Measurements from ENCODE around the gene TRIAP1. TPM values are rescaled to one million over a fixed set of nuclear protein-coding genes. Genes with fewer than 3 reads are reported as not detected.

Gene TRIAP1
- polyA plus RNA-seq, 4 donors, result 28.0 to 48.6 (median 41.9) TPM

- peak; percentile 87 to 93 (median 88) for DNase-seq (ENCODE audit: low read depth in 4 of 4, low spot score in 3 of 4)
Observed at GRCh38 chr12:120437735-120438494, 8.3 kb downstream of the TRIAP1 start, which contains the start of gene COX6A1. Gene COX6A1, plus strand, starts transcription at chr12:120438113. Its CDS starts 14 bp downstream, at chr12:120438127.

- DNase-seq (ENCODE audit: low read depth in 4 of 4, low spot score in 3 of 4), result no peak
Observed at GRCh38 chr12:120432772-120433525, 13.2 kb downstream of the TRIAP1 start.

GRCh38 chr12:120429368-120429767 is 16.8 kb downstream of the TRIAP1 start:
- no peak for DNase-seq (ENCODE audit: low read depth in 4 of 4, low spot score in 3 of 4)

GRCh38 chr12:120428597-120429229 is 17.5 kb downstream of the TRIAP1 start:
- no peak for DNase-seq (ENCODE audit: low read depth in 4 of 4, low spot score in 3 of 4)

- no peak for DNase-seq (ENCODE audit: low read depth in 4 of 4, low spot score in 3 of 4)
Observed at GRCh38 chr12:120425797-120426196, 20.4 kb downstream of the TRIAP1 start.

- no peak for DNase-seq (ENCODE audit: low read depth in 4 of 4, low spot score in 3 of 4)
Observed at GRCh38 chr12:120422892-120423456, 23.2 kb downstream of the TRIAP1 start.

GRCh38 chr12:120421701-120422100 is 24.5 kb downstream of the TRIAP1 start:
- no peak for DNase-seq (ENCODE audit: low read depth in 4 of 4, low spot score in 3 of 4)

- DNase-seq (ENCODE audit: low read depth in 4 of 4, low spot score in 3 of 4), result no peak
Observed at GRCh38 chr12:120417917-120418580, 28.1 kb downstream of the TRIAP1 start.

GRCh38 chr12:120416490-120417216 is 29.5 kb downstream of the TRIAP1 start:
- DNase-seq (ENCODE audit: low read depth in 4 of 4, low spot score in 3 of 4), result no peak

GRCh38 chr12:120413901-120414695 is 32.1 kb downstream of the TRIAP1 start:
- DNase-seq (ENCODE audit: low read depth in 4 of 4, low spot score in 3 of 4), result peak in 2 of 4 donors; percentile 72 to 88

- DNase-seq (ENCODE audit: low read depth in 4 of 4, low spot score in 3 of 4), result no peak
Observed at GRCh38 chr12:120412421-120412820, 33.8 kb downstream of the TRIAP1 start.

GRCh38 chr12:120408771-120409170 is 37.4 kb downstream of the TRIAP1 start:
- no peak for DNase-seq (ENCODE audit: low read depth in 4 of 4, low spot score in 3 of 4)

- no peak for DNase-seq (ENCODE audit: low read depth in 4 of 4, low spot score in 3 of 4)
Observed at GRCh38 chr12:120406553-120406952, 39.6 kb downstream of the TRIAP1 start.

- DNase-seq (ENCODE audit: low read depth in 4 of 4, low spot score in 3 of 4), result no peak
Observed at GRCh38 chr12:120406069-120406468, 40.1 kb downstream of the TRIAP1 start.

- no peak for DNase-seq (ENCODE audit: low read depth in 4 of 4, low spot score in 3 of 4)
Observed at GRCh38 chr12:120404271-120404670, 41.9 kb downstream of the TRIAP1 start.

GRCh38 chr12:120403869-120404268 is 42.3 kb downstream of the TRIAP1 start:
- no peak for DNase-seq (ENCODE audit: low read depth in 4 of 4, low spot score in 3 of 4)

- DNase-seq (ENCODE audit: low read depth in 4 of 4, low spot score in 3 of 4), result peak in 1 of 4 donors; percentile 43
Observed at GRCh38 chr12:120402217-120402616, 44.0 kb downstream of the TRIAP1 start.

GRCh38 chr12:120399531-120399930 is 46.7 kb downstream of the TRIAP1 start:
- no peak for DNase-seq (ENCODE audit: low read depth in 4 of 4, low spot score in 3 of 4)

All from left renal pelvis (tissue), 4 donors.